Chondrocyte (in vitro differentiated cells): Measurements from ENCODE around the gene OLAH. TPM values are rescaled to one million over a fixed set of nuclear protein-coding genes. Genes with fewer than 3 reads are reported as not detected.

Experiments
- DNase-seq: peaks from one replicate; pipeline ENCODE4 v3.0.0; 2021; ENCODE audit warnings: mixed read lengths, low spot score
- H3K27ac Mint-ChIP-seq: one replicate; pipeline ENCODE4 v1.8.0; 2021; ENCODE audit warnings: mild to moderate bottlenecking, moderate library complexity, mixed read lengths; ENCODE audit not compliant: unreplicated experiment
- H3K27me3 Mint-ChIP-seq: 2 replicates; pipeline ENCODE4 v1.8.0; 2021; ENCODE audit warnings: low read depth, mixed read lengths
- H3K36me3 Mint-ChIP-seq: 2 replicates; pipeline ENCODE4 v1.8.0; 2021; ENCODE audit warnings: low read depth, mixed read lengths
- H3K4me1 Mint-ChIP-seq: 2 replicates; pipeline ENCODE4 v1.8.0; 2021; ENCODE audit warnings: low read depth, mild to moderate bottlenecking, mixed read lengths
- H3K4me3 Mint-ChIP-seq: one replicate; pipeline ENCODE4 v1.8.0; 2021; ENCODE audit warnings: mild to moderate bottlenecking, moderate library complexity, mixed read lengths; ENCODE audit not compliant: unreplicated experiment
- H3K9me3 Mint-ChIP-seq: 2 replicates; pipeline ENCODE4 v1.8.0; 2021; ENCODE audit warnings: low read depth, mixed read lengths
- total RNA-seq: library from RNA; stranded (reverse); gene quantifications from 3 replicates; pipeline ENCODE4 v1.2.1, GENCODE V29; 2021
- TF ChIP-seq, protein P1 (sequence below): fragments of 200-600 bp; sonication (generic); IDR thresholded peaks from 2 replicates; pipeline ENCODE4 v1.5.0; 2021; ENCODE audit warnings: antibody characterized with exemption, mild to moderate bottlenecking, moderate library complexity

Gene OLAH
- total RNA-seq, 1 donor from 2014 or later: 1.9 TPM

DNA sequence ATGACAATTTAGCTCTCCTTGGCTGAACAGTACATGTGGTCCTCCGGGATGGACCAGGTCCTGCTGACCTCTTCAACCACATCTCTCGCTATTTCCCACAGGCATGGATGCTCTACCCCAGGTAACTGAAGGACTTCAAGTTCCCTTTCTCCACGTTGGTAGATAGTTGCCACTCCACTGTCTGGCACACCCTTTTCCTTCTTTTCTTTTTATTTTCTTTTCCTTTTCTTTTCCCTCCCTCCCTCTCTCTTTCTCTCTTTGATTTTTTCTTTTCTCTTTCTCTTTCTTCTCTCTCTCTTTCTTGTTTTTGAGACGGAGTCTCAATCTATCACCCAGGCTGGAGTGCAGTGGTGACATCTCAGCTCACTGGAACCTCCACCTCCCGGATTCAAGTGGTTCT lies 47.7 kb downstream of the OLAH start:
- H3K36me3 Mint-ChIP-seq: peaks cover 1% of the 10 kb centered on the region
- H3K27me3 Mint-ChIP-seq: peaks cover 5% of the 10 kb centered on the region
- TF ChIP-seq, protein P1, sequence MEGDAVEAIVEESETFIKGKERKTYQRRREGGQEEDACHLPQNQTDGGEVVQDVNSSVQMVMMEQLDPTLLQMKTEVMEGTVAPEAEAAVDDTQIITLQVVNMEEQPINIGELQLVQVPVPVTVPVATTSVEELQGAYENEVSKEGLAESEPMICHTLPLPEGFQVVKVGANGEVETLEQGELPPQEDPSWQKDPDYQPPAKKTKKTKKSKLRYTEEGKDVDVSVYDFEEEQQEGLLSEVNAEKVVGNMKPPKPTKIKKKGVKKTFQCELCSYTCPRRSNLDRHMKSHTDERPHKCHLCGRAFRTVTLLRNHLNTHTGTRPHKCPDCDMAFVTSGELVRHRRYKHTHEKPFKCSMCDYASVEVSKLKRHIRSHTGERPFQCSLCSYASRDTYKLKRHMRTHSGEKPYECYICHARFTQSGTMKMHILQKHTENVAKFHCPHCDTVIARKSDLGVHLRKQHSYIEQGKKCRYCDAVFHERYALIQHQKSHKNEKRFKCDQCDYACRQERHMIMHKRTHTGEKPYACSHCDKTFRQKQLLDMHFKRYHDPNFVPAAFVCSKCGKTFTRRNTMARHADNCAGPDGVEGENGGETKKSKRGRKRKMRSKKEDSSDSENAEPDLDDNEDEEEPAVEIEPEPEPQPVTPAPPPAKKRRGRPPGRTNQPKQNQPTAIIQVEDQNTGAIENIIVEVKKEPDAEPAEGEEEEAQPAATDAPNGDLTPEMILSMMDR: no peak

DNA sequence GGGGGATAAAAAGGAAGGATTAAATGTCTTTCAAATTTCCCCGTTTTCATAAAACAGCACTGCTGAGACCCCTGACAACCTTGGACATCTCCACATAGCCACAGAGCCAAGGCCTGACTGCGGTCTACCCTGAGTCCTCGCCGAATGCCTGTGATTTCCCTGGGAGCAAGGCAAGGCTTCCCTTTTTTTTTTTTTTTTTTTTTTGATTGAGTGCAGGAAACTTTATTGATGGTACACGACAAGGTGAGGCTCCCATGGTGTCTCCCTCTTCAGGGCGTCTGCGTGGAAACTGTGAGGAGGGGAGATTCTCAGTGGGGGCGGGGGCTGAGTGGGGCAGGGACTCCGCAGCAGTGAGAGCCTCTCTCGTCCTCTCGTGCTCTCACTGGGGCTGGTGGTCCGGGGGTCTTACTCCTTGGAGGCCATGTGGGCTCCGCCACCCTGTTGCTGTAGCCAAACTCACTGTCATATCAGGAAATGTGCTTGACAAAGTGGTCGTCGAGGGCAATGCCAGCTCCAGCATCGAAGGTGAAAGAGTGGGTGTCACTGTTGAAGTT lies 49.2 kb downstream of the OLAH start:
- no peak for DNase-seq

More for the DNA sequence above, 47.7 kb downstream of the OLAH start:
- no peaks in the 10 kb centered on the region for H3K9me3 Mint-ChIP-seq
- no peak for DNase-seq
- H3K4me3 Mint-ChIP-seq: no peak overlapping the region
- peaks cover 12% of the 10 kb centered on the region for H3K4me1 Mint-ChIP-seq
- H3K27ac Mint-ChIP-seq: no peak overlapping the region

DNA sequence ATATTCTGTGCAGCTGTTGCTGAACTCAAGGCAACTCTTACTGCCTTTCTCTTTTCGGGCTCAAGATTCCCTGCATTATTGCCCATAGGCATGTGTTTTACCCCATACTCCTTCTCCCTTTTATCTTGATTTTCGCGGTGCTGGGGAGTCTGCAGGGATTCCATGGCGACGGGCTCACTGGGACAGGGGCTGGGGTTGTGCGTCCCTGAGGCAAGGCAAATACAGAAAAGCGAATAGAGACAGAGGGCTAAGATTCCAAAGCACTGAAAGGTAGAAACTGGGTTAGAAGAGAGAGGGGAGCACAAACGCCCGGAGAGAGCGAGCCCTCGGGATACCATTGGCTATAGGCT lies 52.9 kb downstream of the OLAH start:
- peaks cover 22% of the 10 kb centered on the region for H3K4me1 Mint-ChIP-seq
- peak overlapping the region; percentile 91 for H3K4me3 Mint-ChIP-seq
- peaks cover 4% of the 10 kb centered on the region for H3K36me3 Mint-ChIP-seq
- TF ChIP-seq, protein P1: no peak
- no peaks in the 10 kb centered on the region for H3K9me3 Mint-ChIP-seq
- DNase-seq: no peak
- H3K27me3 Mint-ChIP-seq: peaks cover 4% of the 10 kb centered on the region
- peak overlapping the region; percentile 94 for H3K27ac Mint-ChIP-seq

More for the DNA sequence above, 49.2 kb downstream of the OLAH start:
- TF ChIP-seq, protein P1: no peak
- no peak overlapping the region for H3K27ac Mint-ChIP-seq
- no peak overlapping the region for H3K4me3 Mint-ChIP-seq
- no peaks in the 10 kb centered on the region for H3K9me3 Mint-ChIP-seq
- H3K27me3 Mint-ChIP-seq: peaks cover 5% of the 10 kb centered on the region
- H3K36me3 Mint-ChIP-seq: peaks cover 1% of the 10 kb centered on the region
- H3K4me1 Mint-ChIP-seq: peaks cover 18% of the 10 kb centered on the region

DNA sequence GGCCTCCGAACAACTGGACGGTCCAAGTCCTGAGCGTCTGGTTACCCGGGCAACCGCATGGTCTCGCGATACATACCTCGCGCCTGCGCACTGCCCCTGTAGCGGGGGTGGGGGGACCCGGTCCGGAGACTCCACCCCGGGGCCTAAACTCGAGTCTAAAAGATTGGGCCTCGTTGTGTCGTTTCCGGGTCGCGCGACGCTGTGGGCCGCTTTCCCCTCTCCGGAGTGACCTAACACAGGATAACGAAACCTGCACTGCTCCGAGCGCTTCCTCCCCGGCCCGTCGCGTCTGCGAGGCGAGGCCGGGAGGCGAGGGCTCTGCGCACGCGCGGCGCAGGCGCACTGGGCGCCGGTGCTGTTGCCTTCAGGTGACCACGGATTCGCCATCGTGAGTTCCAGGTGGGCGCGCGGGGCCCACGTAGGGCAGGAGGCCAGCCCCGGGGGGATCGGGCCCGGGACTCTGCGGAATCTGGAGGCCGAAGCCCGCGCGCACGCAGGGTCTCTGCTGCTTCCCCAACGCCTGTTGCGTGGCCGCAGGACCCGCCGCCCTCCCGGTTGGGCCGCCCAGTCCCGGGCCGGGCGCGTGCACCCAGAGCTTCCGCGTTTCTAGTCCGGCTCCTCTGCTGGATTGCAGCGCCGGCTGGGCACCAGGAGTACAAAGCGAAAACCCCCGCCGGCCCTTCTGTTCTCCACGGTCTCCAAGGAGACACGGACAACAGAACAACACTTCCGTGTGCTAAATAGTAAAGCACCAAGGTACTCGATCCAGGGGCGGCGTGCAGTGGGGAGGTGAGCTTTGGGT lies 53.5 kb downstream of the OLAH start, which contains the start of gene RPP38:
RPP38 (plus strand) TSS at position 345 of the 802 bp plus-strand sequence. CDS start 5,960 bp downstream, outside the sequence.
- Mint-ChIP-seq H3K36me3 (peaks cover 5% of the 10 kb centered on the region), H3K27ac (peak within 1 kb of the TSS; percentile 99), H3K27me3 (peaks cover under 1% of the 10 kb centered on the region), H3K9me3 (no peaks in the 10 kb centered on the region), H3K4me3 (peak within 1 kb of the TSS; percentile 91), H3K4me1 (peaks cover 22% of the 10 kb centered on the region)
- peak; percentile 99 for DNase-seq
- TF ChIP-seq, protein P1: peak; percentile 16

DNA sequence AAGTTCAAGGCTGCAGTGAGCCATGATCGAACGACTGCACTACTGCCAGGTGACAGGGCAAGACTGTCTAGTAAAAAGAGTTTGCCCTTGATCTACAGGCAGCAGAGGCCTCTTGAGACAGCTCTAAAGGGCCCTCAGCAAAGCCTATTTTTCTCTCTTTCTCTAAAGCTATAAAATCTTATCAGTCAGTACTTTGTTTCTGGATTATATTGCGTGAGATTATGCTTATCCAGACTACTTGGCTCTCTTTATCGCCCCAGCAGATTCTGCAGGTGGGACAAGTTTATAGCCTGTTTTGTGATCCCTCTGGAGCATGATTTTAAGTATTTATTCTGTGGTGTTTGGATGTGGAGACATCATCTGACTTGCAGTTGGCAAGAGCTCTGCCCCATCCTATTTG lies 56.1 kb downstream of the OLAH start:
- Mint-ChIP-seq H3K9me3 (no peaks in the 10 kb centered on the region), H3K27me3 (no peaks in the 10 kb centered on the region), H3K36me3 (peaks cover 14% of the 10 kb centered on the region), H3K4me3 (peak overlapping the region; percentile 7), H3K4me1 (peaks cover 22% of the 10 kb centered on the region), H3K27ac (no peak overlapping the region)
- TF ChIP-seq, protein P1: no peak
- no peak for DNase-seq
